Osteoblast (primary cell): ENCODE results near the gene DOK4. TPM values are rescaled to one million over a fixed set of nuclear protein-coding genes. Genes with fewer than 3 reads are reported as not detected.
A peak's percentile ranks its signal among the peaks of the same experiment; 100 is the strongest.

Source experiments
- DNase-seq: peaks from one replicate; pipeline ENCODE4 v3.0.0; 2011; ENCODE audit warnings: low spot score, mixed read lengths; ENCODE audit not compliant: insufficient read length; ENCODE audit errors: missing footprints
- H2AFZ ChIP-seq: 2 replicates; pipeline ENCODE4 v1.6.0; 2011; ENCODE audit warnings: mild to moderate bottlenecking, low read length
- H3K27ac ChIP-seq: 2 replicates; pipeline ENCODE4 v1.5.1; 2011; ENCODE audit warnings: mild to moderate bottlenecking, low read depth, low read length, moderate library complexity
- H3K27me3 ChIP-seq: 2 replicates; pipeline ENCODE4 v1.6.0; 2012; ENCODE audit warnings: mild to moderate bottlenecking, control low read depth, inconsistent platforms, low read length, moderate library complexity; ENCODE audit not compliant: insufficient read depth
- H3K36me3 ChIP-seq: 2 replicates; pipeline ENCODE4 v1.5.1; 2011; ENCODE audit warnings: mild to moderate bottlenecking, low read length, control low read depth, moderate library complexity; ENCODE audit not compliant: insufficient read depth
- H3K4me1 ChIP-seq: 2 replicates; pipeline ENCODE4 v1.5.1; 2011; ENCODE audit warnings: mild to moderate bottlenecking, low read length, control low read depth, moderate library complexity; ENCODE audit not compliant: insufficient read depth
- H3K4me2 ChIP-seq: 2 replicates; pipeline ENCODE4 v1.6.0; 2011; ENCODE audit warnings: mild to moderate bottlenecking, low read length; ENCODE audit not compliant: insufficient read depth
- H3K4me3 ChIP-seq: fragments of 200-600 bp; sonication (generic); 3 replicates; pipeline ENCODE4 v1.5.1; 2012; ENCODE audit warnings: mild to moderate bottlenecking, low read length, inconsistent platforms; ENCODE audit not compliant: insufficient read depth
- H3K79me2 ChIP-seq: 2 replicates; pipeline ENCODE4 v1.6.0; 2012; ENCODE audit warnings: mild to moderate bottlenecking, low read length, control low read depth, inconsistent platforms; ENCODE audit not compliant: insufficient read depth
- H3K9me3 ChIP-seq: 2 replicates; pipeline ENCODE4 v1.5.1; 2011; ENCODE audit warnings: low read depth, low read length, control low read depth
- H4K20me1 ChIP-seq: 2 replicates; pipeline ENCODE4 v1.6.0; 2012; ENCODE audit warnings: mild to moderate bottlenecking, low read length, control low read depth; ENCODE audit not compliant: insufficient read depth
- total RNA-seq: library from RNA; depleted of rRNA; stranded (reverse); fragments of >200 nt; gene quantifications from 2 replicates; pipeline ENCODE4 v1.2.3, GENCODE V29; 2012
- TF ChIP-seq, protein P1 (sequence below): IDR thresholded peaks from 2 replicates; pipeline ENCODE4 v1.5.1; 2011; ENCODE audit warnings: mild to moderate bottlenecking, low read depth, low read length, moderate library complexity; ENCODE audit errors: extremely low read depth

Gene DOK4
- total RNA-seq, 1 donor, result 29.0 TPM

- Histone ChIP-seq H3K4me2 (no peak overlapping the region), H3K9me3 (no peaks in the 10 kb centered on the region), H2AFZ (no peak overlapping the region), H3K79me2 (no peaks in the 10 kb centered on the region), H3K36me3 (no peaks in the 10 kb centered on the region), H3K27me3 (no peaks in the 10 kb centered on the region), H3K27ac (no peak overlapping the region), H3K4me3 (no peak overlapping the region), H3K4me1 (peaks cover 9% of the 10 kb centered on the region), H4K20me1 (peaks cover 6% of the 10 kb centered on the region)
- TF ChIP-seq, protein P1, sequence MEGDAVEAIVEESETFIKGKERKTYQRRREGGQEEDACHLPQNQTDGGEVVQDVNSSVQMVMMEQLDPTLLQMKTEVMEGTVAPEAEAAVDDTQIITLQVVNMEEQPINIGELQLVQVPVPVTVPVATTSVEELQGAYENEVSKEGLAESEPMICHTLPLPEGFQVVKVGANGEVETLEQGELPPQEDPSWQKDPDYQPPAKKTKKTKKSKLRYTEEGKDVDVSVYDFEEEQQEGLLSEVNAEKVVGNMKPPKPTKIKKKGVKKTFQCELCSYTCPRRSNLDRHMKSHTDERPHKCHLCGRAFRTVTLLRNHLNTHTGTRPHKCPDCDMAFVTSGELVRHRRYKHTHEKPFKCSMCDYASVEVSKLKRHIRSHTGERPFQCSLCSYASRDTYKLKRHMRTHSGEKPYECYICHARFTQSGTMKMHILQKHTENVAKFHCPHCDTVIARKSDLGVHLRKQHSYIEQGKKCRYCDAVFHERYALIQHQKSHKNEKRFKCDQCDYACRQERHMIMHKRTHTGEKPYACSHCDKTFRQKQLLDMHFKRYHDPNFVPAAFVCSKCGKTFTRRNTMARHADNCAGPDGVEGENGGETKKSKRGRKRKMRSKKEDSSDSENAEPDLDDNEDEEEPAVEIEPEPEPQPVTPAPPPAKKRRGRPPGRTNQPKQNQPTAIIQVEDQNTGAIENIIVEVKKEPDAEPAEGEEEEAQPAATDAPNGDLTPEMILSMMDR, result no peak
- DNase-seq, result peak; percentile 76
Observed at GRCh38 chr16:57528499-57529390, 42.5 kb upstream of the DOK4 start.

GRCh38 chr16:57527610-57528360 is 41.5 kb upstream of the DOK4 start:
- Histone ChIP-seq H3K4me1 (peaks cover 9% of the 10 kb centered on the region), H3K4me3 (no peak overlapping the region), H2AFZ (no peak overlapping the region), H3K27ac (no peak overlapping the region), H3K9me3 (no peaks in the 10 kb centered on the region), H4K20me1 (peaks cover 4% of the 10 kb centered on the region), H3K36me3 (no peaks in the 10 kb centered on the region), H3K79me2 (no peaks in the 10 kb centered on the region), H3K4me2 (no peak overlapping the region), H3K27me3 (no peaks in the 10 kb centered on the region)
- peak; percentile 59 for DNase-seq
- TF ChIP-seq, protein P1, result no peak

GRCh38 chr16:57527027-57527426 is 40.7 kb upstream of the DOK4 start:
- Histone ChIP-seq H3K27ac (no peak overlapping the region), H3K4me2 (no peak overlapping the region), H3K27me3 (no peaks in the 10 kb centered on the region), H3K4me3 (no peak overlapping the region), H4K20me1 (peaks cover 4% of the 10 kb centered on the region), H3K79me2 (no peaks in the 10 kb centered on the region), H3K4me1 (peaks cover 9% of the 10 kb centered on the region), H2AFZ (no peak overlapping the region), H3K36me3 (no peaks in the 10 kb centered on the region), H3K9me3 (no peaks in the 10 kb centered on the region)
- TF ChIP-seq, protein P1, result no peak
- DNase-seq, result peak; percentile 90

- peaks cover 9% of the 10 kb centered on the region for H3K4me1 ChIP-seq
- H4K20me1 ChIP-seq, result peaks cover 4% of the 10 kb centered on the region
- TF ChIP-seq, protein P1, result no peak
- no peak overlapping the region for H2AFZ ChIP-seq
- H3K27ac ChIP-seq, result no peak overlapping the region
- H3K4me2 ChIP-seq, result no peak overlapping the region
- H3K36me3 ChIP-seq, result no peaks in the 10 kb centered on the region
- DNase-seq, result no peak
- H3K79me2 ChIP-seq, result no peaks in the 10 kb centered on the region
- H3K9me3 ChIP-seq, result no peaks in the 10 kb centered on the region
- H3K27me3 ChIP-seq, result no peaks in the 10 kb centered on the region
- no peak overlapping the region for H3K4me3 ChIP-seq
Observed at GRCh38 chr16:57526498-57526897, 40.2 kb upstream of the DOK4 start.
